ENCODE results near the gene SSUH2. TPM values are rescaled to one million over a fixed set of nuclear protein-coding genes. Genes with fewer than 3 reads are reported as not detected.

SSUH2 gene
- total RNA-seq, 4 donors from 2014 or later: 0.13 to 0.19 TPM; not detected in 2

DNA sequence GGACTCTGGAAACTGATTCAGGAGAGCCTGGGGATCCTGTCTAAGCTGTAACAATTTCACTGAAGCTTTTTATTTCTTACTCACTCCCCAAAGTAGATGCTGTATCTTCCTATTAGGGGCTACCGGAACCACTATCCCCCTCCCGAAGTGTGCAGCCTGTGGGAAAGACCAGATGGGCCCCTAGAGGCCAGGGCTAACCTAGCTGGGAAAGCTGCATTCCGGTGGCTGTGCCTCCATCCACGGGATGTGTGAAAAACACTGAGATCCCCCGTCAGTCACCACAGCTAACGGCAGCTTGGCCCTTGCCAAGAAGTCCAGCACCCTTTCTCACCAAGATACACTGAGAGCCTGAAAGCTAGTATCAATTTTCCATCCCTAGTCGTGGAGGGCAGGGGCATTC lies 3.1 kb downstream of the SSUH2 start:
- WGBS, 2 donors: 72 to 88% methylated on average over 1 to 4 of the region's 7 CpGs

DNA sequence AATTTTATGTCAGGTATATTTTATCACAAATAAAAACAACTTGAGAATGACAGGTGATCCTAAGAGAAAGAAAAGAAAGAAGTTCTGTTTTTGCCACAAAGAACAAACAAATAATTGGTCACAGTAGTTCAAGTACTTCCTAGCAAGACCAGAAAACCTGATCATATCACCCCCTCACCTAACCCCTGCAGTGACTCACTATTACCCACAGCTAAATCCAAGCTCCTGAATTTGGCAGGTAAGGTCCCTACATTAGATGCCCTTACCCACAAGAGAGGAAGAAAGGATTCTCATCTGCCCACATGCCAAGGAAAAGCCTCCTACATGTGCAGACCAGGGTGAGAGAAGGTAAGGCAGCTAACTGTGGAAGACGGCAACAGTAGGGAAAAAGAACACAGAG lies 4.4 kb downstream of the SSUH2 start:
- H3K4me1 ChIP-seq: no peaks in the 10 kb centered on the region
- no peak overlapping the region for H3K27ac ChIP-seq
- 83 to 90% methylated on average over 1 of the region's 1 CpG for WGBS, 2 donors
- H3K36me3 ChIP-seq: no peaks in the 10 kb centered on the region
- peaks cover 0 to 16% (median 0%) of the 10 kb centered on the region in 4 donors for H3K27me3 ChIP-seq
- no peak overlapping the region for H3K4me3 ChIP-seq
- no peak for DNase-seq
- no peaks in the 10 kb centered on the region for H3K9me3 ChIP-seq
- intact Hi-C loops (cut with DNase I): no loop called here
- no peak for TF ChIP-seq POLR2A (IDR thresholded peaks at IDR 0.05)
- TF ChIP-seq, protein P1, sequence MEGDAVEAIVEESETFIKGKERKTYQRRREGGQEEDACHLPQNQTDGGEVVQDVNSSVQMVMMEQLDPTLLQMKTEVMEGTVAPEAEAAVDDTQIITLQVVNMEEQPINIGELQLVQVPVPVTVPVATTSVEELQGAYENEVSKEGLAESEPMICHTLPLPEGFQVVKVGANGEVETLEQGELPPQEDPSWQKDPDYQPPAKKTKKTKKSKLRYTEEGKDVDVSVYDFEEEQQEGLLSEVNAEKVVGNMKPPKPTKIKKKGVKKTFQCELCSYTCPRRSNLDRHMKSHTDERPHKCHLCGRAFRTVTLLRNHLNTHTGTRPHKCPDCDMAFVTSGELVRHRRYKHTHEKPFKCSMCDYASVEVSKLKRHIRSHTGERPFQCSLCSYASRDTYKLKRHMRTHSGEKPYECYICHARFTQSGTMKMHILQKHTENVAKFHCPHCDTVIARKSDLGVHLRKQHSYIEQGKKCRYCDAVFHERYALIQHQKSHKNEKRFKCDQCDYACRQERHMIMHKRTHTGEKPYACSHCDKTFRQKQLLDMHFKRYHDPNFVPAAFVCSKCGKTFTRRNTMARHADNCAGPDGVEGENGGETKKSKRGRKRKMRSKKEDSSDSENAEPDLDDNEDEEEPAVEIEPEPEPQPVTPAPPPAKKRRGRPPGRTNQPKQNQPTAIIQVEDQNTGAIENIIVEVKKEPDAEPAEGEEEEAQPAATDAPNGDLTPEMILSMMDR (IDR thresholded peaks at IDR 0.05): no peak

More for the DNA sequence above, 3.1 kb downstream of the SSUH2 start:
- H3K27ac ChIP-seq: no peak overlapping the region
- H3K36me3 ChIP-seq: no peaks in the 10 kb centered on the region
- intact Hi-C loops (cut with DNase I): no loop called here
- H3K4me1 ChIP-seq: no peaks in the 10 kb centered on the region
- no peak overlapping the region for H3K4me3 ChIP-seq
- DNase-seq: no peak
- peaks cover 0 to 18% (median 0%) of the 10 kb centered on the region in 4 donors for H3K27me3 ChIP-seq
- H3K9me3 ChIP-seq: no peaks in the 10 kb centered on the region
- no peak for TF ChIP-seq POLR2A (IDR thresholded peaks at IDR 0.05)
- TF ChIP-seq, protein P1 (IDR thresholded peaks at IDR 0.05): no peak

DNA sequence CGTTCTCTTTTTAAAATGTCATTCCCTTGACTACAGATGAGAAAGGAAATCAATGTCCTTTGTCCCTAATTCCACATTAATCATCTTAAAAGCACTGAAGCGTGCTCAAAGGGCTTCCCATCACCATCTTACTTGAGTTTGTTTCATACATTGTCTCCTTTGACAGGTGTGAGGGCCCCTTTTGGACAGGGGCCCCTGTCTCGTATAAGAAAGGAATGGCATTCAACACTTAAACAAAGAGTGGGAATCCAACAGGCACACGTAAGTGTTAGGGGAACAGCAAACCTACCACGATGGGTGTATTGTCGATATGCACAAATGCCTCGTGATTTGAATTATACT lies 5.0 kb downstream of the SSUH2 start:
- no peak for TF ChIP-seq POLR2A (IDR thresholded peaks at IDR 0.05)
- TF ChIP-seq, protein P1 (IDR thresholded peaks at IDR 0.05): no peak
- peaks cover 0 to 13% (median 0%) of the 10 kb centered on the region in 4 donors for H3K27me3 ChIP-seq
- WGBS, 2 donors: 68 to 72% methylated on average over 6 to 7 of the region's 7 CpGs
- no peak for DNase-seq
- no peak overlapping the region for H3K4me3 ChIP-seq
- intact Hi-C loops (cut with DNase I): no loop called here
- no peaks in the 10 kb centered on the region for H3K36me3 ChIP-seq
- no peak overlapping the region for H3K27ac ChIP-seq
- H3K4me1 ChIP-seq: no peaks in the 10 kb centered on the region
- no peaks in the 10 kb centered on the region for H3K9me3 ChIP-seq

DNA sequence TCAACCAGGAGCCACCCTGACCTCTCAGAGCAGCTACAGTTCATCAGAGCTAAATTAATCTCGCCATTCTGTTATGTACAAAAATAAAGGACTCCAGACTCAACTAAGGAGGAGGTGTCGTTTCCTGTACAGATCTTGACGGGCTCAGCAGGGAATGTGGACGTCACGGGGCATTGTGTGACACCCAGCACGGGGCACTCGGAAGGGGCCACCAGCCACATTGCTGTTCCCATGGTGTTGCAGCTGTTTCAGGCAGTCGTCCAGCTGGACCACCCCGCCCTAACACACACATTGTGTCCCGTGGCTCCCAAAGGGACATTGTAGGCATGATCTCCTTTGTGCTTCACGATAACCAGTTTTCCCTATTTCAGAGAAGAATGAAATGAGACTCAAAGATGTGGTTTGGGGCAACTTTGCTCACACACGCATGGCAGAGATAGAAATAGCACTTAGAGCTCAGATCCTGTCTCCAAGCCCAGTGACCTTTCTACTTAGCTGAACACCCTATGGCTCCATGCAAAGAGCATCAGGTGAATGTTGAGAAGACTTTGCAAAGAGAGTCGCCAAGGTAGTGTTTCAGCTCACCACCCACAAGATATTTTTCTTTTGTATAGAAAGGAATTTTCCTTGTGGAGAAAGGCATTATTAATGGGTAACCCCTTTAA lies 5.5 kb downstream of the SSUH2 start:
- Histone ChIP-seq H3K36me3 (no peaks in the 10 kb centered on the region), H3K27me3 (peaks cover 0 to 10% (median 0%) of the 10 kb centered on the region in 4 donors), H3K27ac (no peak overlapping the region), H3K9me3 (no peaks in the 10 kb centered on the region), H3K4me3 (no peak overlapping the region), H3K4me1 (no peaks in the 10 kb centered on the region)
- TF ChIP-seq, protein P1 (IDR thresholded peaks at IDR 0.05): no peak
- TF ChIP-seq POLR2A (IDR thresholded peaks at IDR 0.05): no peak
- 56 to 67% methylated on average over 5 to 13 of the region's 13 CpGs for WGBS, 2 donors
- no peak for DNase-seq
- intact Hi-C loops (cut with DNase I): no loop called here

DNA sequence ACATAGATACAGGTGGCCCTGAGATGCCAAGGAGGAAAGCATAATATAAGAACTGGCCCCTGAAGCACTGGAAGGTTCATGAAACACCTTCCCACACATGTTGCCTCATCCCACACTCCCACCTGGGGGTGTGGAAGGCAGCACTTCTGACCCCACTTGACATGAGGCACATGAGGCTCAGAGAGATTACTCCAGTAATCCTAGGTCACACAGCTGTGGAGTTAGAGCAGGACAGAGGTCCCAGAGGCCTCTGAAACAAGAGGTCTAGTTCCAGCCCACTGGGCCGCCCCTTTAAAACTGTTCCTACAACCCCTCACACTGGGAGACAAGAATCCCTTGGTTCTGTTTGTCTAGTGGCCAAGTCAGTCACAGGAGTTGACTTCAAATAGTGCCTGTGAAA lies 7.2 kb downstream of the SSUH2 start:
- 100% methylated on average over 1 of the region's 1 CpG for WGBS, 2 donors
- TF ChIP-seq, protein P1 (IDR thresholded peaks at IDR 0.05): no peak
- no peak for TF ChIP-seq POLR2A (IDR thresholded peaks at IDR 0.05)
- H3K9me3 ChIP-seq: no peaks in the 10 kb centered on the region
- no peak for DNase-seq
- no peak overlapping the region for H3K27ac ChIP-seq
- H3K36me3 ChIP-seq: no peaks in the 10 kb centered on the region
- peaks cover 0 to 4% (median 0%) of the 10 kb centered on the region in 4 donors for H3K27me3 ChIP-seq
- no peak overlapping the region for H3K4me3 ChIP-seq
- H3K4me1 ChIP-seq: peaks cover 0 to 15% (median 3%) of the 10 kb centered on the region in 3 donors
- intact Hi-C loops (cut with DNase I): no loop called here

All from esophagus squamous epithelium (tissue), 5 donors.